GM18517 (cell line): ENCODE measurements around the gene CWC25.
A peak's percentile ranks its signal among the peaks of the same experiment; 100 is the strongest.
"Not testable (repeated sequence)": the region's sequence is repeated elsewhere in the genome, so short reads cannot be mapped to it uniquely, and the experiment has no call there.

ENCODE experiments used
- ATAC-seq: cut with Tn5 transposase; IDR thresholded peaks from one replicate; pipeline ENCODE4 v1.9.1; 2021; ENCODE audit warnings: mild to moderate bottlenecking, moderate library complexity; ENCODE audit not compliant: unreplicated experiment

The CWC25 gene

DNA sequence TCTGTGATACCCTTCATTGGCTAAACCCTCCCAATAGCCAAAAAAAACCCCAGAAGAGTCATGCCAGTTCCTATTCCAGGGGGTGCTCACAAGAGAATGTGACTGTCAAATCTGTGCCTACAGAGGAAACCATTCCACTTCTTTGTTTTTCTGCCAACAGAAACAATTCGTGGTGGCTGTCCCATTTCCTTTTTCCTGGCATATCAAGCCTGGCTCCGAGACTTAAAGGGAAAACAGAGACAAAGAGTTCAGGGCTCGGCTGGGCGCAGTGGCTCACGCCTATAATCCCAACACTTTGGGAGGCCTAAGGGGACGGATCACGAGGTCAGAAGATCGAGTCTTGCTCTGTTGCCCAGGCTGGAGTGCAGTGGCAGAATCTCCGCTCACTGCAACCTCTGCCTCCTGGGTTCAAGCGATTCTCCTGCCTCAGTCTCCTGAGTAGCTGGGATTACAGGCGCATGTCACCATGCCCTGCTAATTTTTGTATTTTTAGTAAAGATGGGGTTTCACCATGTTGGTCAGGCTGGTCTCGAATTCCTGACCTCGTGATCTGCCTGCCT, 34.9 kb downstream of the CWC25 start:
- ATAC-seq, result not testable (repeated sequence)

DNA sequence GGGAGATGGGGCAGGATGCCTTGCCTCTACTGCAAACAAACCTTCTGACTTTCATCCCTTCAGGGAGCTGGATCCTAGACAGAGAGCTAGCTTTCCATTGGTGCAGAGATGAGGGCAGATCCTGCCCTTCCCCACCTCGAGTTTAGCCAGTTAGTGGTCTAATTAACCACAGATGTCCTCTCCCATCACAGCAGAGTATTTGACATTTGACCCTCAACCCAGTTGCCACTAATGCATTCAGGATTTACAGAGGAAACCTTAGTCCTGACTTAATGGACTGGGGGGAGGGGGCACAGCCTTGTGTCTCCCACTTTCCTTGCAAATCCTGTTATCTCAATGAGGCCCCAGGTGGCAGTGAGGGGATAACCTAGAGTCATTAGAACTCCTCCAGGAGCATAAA, 35.9 kb downstream of the CWC25 start:
- no peak for ATAC-seq

DNA sequence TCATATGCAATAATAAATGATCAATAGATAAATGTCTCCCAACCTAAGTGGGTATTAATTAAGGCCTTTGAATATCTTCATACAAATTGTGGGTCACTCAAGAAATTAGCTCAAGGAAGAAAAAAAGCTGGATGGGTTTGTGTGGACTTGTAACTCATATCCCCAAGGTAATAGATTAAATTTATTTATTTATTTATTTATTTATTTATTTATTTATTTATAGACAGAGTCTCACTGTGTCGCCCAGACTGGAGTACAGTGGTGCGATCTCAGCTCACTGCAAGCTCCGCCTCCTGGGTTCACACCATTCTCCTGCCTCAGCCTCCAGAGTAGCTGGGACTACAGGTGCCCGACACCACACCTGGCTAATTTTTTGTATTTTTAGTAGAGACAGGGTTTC, 37.1 kb downstream of the CWC25 start:
- ATAC-seq, result not testable (repeated sequence)

DNA sequence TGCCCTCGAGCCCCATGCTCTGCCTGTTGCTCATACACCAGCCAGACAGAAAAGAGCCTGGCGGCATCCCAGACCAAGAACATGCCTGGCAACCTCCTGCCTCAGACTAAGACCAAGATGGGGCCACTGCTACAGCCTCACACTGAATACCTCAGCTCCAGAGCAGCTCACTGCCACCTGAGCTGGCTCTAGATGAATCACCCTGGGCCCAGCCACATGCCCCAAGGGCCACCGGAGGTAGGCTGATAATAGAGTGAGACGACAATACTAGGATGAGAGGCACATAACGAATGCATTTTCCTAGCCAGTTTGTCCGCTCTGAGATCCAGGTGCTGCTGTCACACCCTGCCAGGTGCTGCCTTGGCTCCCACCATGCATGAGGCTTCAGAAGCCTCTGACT, 38.7 kb downstream of the CWC25 start:
- ATAC-seq, result no peak

GRCh38 chr17:38783227-38783626, 41.9 kb downstream of the CWC25 start:
- ATAC-seq, result no peak

GRCh38 chr17:38779965-38780752, 45.0 kb downstream of the CWC25 start:
- ATAC-seq, result no peak

DNA sequence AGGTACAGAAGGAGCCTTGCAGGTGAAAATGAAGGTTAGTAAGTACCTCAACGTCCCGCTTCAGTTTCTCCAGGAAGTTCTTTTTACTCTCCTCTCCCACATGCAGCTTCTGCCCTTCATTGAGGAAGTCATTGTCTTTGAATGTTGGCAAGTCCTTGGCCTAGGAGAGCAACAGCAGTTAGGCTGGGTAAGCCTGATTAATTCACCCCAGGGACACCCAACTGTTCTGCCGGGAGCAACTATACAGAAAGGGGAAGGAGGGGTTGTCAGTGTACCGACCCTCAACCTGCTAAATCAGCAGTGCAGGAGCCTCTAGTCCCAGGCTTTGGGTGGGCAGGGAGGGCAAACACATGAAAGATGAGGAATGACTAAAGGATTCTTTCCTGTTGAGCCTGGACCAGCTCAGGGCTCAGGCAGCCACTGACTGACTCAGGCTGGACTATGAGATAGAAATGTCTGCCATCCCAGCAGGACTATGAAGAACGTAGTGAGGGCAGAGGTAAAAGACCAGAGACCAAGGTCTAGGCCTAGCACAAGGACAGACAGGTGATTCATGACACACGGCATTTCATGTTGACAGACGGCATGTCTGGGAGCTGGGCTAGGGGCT, 47.4 kb downstream of the CWC25 start:
- ATAC-seq, result no peak

GRCh38 chr17:38773258-38773657, 51.9 kb downstream of the CWC25 start:
- ATAC-seq, result no peak

DNA sequence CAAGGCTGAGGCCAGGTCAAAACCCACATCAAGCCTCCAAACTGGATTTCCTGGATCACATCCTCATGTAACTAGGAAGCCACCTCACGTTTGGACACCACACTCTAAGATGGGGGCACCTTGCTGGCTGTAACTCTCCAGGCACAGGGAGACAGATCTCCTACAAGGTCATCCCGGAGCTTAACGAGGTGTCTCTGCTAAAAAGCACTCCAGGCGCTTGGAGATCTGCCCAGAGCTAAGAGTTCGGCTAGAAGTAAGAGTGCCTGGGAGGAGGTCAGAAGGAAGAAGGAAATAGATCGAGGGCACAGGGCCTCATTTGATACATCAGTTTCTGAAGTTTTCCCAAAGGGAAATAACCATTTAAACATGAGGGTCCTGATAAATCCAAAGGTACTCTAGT, 56.7 kb downstream of the CWC25 start:
- ATAC-seq, result no peak

DNA sequence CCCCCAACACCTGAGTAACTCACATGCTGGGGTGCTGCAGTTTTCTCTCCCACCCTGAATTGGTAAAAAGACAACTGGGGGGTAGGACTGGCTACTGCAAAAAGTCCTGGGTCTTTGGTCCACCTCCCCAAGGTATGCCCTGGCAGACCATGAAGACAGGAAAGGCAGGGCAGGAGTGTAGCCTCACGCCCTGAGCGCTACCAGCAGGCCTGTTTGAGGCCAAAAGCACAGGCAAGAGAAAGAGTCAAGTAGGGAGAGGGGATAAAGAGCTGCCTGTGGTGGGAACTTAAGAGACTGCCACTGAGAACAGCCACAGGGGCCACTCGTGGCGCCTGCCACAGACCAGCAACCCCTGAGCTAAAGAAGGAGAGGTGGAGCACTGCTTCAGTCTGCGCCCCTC, 58.8 kb downstream of the CWC25 start:
- no peak for ATAC-seq

DNA sequence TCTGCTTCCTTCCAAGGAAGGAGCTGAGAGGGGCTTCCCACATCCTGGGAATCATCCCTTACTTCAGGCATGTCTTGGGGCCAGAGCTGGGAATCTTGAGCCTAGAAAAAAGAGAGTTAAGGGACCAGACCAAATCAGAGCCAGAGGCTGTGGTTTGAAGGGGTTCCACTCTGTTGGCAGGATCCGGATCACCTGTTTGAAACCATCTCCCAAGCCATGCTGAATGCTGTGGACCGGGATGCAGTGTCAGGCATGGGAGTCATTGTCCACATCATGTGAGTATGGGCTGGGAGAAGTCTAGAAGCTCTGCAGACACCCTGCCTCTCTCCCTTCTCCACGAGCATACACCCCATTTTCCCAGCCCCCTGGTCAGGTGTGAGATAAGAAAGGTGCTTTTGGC, 62.9 kb downstream of the CWC25 start:
- ATAC-seq, result no peak

DNA sequence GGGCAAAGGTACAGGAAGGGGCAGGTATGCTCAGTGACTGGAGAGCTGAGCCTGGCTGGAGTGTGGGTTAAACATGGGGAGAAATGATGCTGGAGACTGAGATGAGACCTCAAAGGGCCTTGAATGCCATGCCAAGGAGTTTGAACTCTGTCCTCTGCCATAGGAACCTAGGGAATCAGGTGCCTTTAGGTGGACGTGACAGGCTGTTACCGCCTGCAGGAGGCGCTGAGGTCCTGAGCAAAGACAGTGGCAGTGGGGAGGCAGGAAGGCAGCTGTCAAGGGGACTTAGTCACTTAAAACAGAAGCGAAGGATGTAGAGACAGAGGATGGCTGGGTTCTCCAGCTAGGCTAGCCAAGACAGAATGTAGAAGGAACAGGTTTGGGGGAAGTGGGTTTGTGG, 63.5 kb downstream of the CWC25 start:
- ATAC-seq, result no peak

DNA sequence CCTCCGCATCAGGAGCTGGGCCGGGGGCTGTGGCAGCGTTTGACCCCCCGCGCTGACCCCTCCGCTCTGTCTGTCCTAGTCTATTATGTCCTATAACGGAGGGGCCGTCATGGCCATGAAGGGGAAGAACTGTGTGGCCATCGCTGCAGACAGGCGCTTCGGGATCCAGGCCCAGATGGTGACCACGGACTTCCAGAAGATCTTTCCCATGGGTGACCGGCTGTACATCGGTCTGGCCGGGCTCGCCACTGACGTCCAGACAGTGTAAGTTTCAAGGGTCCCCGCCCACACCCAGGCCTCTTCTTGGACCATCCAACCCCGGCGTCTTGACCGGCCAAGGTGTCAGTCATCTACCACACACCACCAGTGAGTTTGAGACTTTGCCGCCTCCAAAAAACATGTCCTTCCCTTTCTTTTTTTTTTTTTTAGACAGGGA, 72.0 kb downstream of the CWC25 start:
- ATAC-seq, result no peak

DNA sequence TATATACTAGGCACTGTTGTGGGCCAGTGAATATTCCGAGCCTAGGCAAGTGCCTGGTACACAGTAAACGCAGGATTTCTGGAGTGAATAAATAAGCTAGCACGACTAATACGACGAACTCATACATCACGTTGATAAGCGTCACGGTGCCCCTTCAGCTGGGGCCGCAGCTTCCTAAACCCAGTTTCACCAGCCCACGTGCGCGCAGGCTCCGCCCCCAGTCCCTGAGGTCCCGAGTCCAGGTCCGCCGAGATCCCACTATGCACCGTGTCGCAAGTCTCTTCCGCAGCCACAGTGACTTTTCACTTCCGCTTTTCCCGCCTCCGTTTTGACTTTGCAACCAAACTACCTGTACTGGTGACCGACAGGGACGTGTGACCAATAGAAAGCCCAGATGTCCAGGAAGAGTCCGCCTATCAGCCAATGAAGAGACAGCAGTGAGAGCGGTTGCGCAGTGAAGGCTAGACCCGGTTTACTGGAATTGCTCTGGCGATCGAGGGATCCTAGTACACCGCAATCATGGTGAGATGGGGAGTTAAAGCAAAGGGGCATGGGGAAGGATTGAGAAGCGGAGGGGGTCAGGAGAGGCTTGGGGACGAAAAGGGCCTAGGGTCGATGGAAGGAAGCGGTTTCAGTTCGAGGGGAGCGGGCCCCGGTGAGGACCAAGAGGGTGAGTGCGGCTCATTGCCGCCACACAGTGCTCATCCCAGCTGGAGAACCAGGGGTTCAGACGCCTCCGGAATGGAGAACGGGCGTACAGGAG, 72.6 kb downstream of the CWC25 start, which contains the start of gene PSMB3:
Gene PSMB3, plus strand, starts transcription at position 434 of the 763 bp plus-strand sequence. Its CDS starts 86 bp downstream, at position 520.
- peak; percentile 84 for ATAC-seq

DNA sequence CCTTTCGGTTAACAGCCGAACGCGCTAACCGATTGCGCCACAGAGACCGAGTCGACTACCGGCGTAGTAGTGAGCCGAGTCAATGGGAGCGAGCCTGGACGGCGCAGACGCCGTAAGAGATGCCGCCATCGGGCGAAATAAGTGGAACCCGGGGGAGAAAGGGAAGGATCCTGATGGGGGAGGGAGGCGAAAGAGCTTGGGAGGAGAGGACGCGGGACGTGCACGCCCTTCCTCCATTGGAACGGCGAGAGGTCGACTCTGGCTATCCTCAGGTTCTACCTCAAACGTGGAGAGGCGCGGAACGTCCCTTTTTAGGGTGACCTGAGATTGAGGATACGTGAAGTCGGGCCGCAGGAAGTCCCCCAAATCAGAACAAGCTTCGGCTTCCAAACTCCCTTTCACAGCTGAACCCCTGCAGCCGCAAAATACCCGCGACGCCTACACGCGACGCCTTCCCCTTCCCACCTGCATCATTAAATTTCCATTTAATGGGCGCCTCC, 73.3 kb downstream of the CWC25 start:
- peak; percentile 27 for ATAC-seq

GRCh38 chr17:38751144-38751807, 73.8 kb downstream of the CWC25 start:
- no peak for ATAC-seq
